ENCODE data around the gene SEMA4C.

GRCh38 chr2:96916646-96917543 lies 47.0 kb upstream of the SEMA4C start:
- no peak for TF ChIP-seq CTCF (IDR thresholded peaks at IDR 0.05; ENCODE audit: insufficient read depth, low read length)
- no peak for TF ChIP-seq POLR2AphosphoS5 (IDR thresholded peaks at IDR 0.05; ENCODE audit: low read depth)
- TF ChIP-seq, protein P1, sequence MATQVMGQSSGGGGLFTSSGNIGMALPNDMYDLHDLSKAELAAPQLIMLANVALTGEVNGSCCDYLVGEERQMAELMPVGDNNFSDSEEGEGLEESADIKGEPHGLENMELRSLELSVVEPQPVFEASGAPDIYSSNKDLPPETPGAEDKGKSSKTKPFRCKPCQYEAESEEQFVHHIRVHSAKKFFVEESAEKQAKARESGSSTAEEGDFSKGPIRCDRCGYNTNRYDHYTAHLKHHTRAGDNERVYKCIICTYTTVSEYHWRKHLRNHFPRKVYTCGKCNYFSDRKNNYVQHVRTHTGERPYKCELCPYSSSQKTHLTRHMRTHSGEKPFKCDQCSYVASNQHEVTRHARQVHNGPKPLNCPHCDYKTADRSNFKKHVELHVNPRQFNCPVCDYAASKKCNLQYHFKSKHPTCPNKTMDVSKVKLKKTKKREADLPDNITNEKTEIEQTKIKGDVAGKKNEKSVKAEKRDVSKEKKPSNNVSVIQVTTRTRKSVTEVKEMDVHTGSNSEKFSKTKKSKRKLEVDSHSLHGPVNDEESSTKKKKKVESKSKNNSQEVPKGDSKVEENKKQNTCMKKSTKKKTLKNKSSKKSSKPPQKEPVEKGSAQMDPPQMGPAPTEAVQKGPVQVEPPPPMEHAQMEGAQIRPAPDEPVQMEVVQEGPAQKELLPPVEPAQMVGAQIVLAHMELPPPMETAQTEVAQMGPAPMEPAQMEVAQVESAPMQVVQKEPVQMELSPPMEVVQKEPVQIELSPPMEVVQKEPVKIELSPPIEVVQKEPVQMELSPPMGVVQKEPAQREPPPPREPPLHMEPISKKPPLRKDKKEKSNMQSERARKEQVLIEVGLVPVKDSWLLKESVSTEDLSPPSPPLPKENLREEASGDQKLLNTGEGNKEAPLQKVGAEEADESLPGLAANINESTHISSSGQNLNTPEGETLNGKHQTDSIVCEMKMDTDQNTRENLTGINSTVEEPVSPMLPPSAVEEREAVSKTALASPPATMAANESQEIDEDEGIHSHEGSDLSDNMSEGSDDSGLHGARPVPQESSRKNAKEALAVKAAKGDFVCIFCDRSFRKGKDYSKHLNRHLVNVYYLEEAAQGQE (IDR thresholded peaks at IDR 0.05; ENCODE audit: insufficient replicate concordance, low read depth): no peak
- no peak for TF ChIP-seq GABPA (IDR thresholded peaks at IDR 0.05; ENCODE audit: low read depth)
- TF ChIP-seq SPI1 (IDR thresholded peaks at IDR 0.05; ENCODE audit: borderline replicate concordance, low read depth): no peak
